Measurements from ENCODE around the gene COL23A1. TPM values are rescaled to one million over a fixed set of nuclear protein-coding genes. Genes with fewer than 3 reads are reported as not detected.

COL23A1 gene
- total and polyA plus RNA-seq, 2 experiments from 2014 or later, result 1.1 to 5.1 TPM

- Histone ChIP-seq H3K4me3 (no peak overlapping the region), H2AFZ (no peak overlapping the region), H3K79me2 (peaks cover 3% of the 10 kb centered on the region), H3K27ac (no peak overlapping the region), H3K36me3 (replicated peaks; ENCODE audit: insufficient read depth, low read depth) (no peaks in the 10 kb centered on the region), H3K9me3 (ENCODE audit: low read depth) (no peaks in the 10 kb centered on the region), H4K20me1 (ENCODE audit: insufficient read depth, poor library complexity, severe bottlenecking) (peaks cover 5% of the 10 kb centered on the region), H3K27me3 (no peaks in the 10 kb centered on the region), H3K9me2 (replicated peaks; ENCODE audit: insufficient read depth) (no peaks in the 10 kb centered on the region), H3K4me1 (ENCODE audit: insufficient read depth) (peaks cover under 1% of the 10 kb centered on the region), H3K4me2 (no peak overlapping the region)
- DNase-seq (ENCODE audit: low spot score), result no peak
- TF ChIP-seq EZH2 (IDR thresholded peaks at IDR 0.05; ENCODE audit: borderline replicate concordance) (no peak), EZH2phosphoT487 (IDR thresholded peaks at IDR 0.05; ENCODE audit: low read depth, severe bottlenecking, unreplicated experiment) (no peak)
- 82% methylated on average over 5 of the region's 5 CpGs for WGBS (ENCODE audit: low lambda C conversion rate, missing lambda C conversion rate)
Measured at GRCh38 chr5:178221853-178222252, 368.3 kb downstream of the COL23A1 start.

DNA sequence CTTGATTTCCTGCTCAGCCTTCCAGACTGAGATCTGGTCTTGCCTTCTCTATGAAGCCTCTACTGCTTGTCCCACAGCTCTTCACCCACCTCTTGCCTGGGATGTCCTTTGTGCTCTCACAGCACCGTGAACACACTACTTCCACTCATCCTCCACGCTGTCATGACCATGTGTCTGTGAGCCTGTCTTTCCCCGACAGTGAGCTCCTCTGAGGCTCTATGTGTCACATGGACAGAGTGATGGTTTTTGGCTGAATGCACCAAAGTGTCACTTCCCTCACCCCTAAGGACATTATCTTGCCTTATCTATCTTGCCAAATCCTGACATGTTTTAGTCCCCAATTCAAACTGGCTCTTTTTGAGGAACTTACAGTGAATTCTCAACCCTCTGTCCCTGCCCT is 368.9 kb downstream of the COL23A1 start:
- H3K27ac ChIP-seq, result no peak overlapping the region
- H2AFZ ChIP-seq, result no peak overlapping the region
- H3K4me1 ChIP-seq (ENCODE audit: insufficient read depth), result no peaks in the 10 kb centered on the region
- H4K20me1 ChIP-seq (ENCODE audit: insufficient read depth, poor library complexity, severe bottlenecking), result peaks cover 9% of the 10 kb centered on the region
- no peaks in the 10 kb centered on the region for H3K36me3 ChIP-seq (replicated peaks; ENCODE audit: insufficient read depth, low read depth)
- no peaks in the 10 kb centered on the region for H3K27me3 ChIP-seq
- H3K9me2 ChIP-seq (replicated peaks; ENCODE audit: insufficient read depth), result no peaks in the 10 kb centered on the region
- TF ChIP-seq CTCF (IDR thresholded peaks at IDR 0.05; ENCODE audit: poor library complexity) (no peak), EZH2 (IDR thresholded peaks at IDR 0.05; ENCODE audit: borderline replicate concordance) (no peak)
- no peak overlapping the region for H3K4me3 ChIP-seq
- H3K9me3 ChIP-seq (ENCODE audit: low read depth), result no peaks in the 10 kb centered on the region
- H3K79me2 ChIP-seq, result peaks cover 3% of the 10 kb centered on the region
- WGBS (ENCODE audit: low lambda C conversion rate, missing lambda C conversion rate), result 95% methylated on average over 3 of the region's 3 CpGs
- DNase-seq (ENCODE audit: low spot score), result no peak
- H3K4me2 ChIP-seq, result no peak overlapping the region

- 73% methylated on average over 3 of the region's 3 CpGs for WGBS (ENCODE audit: low lambda C conversion rate, missing lambda C conversion rate)
- no peaks in the 10 kb centered on the region for H3K9me3 ChIP-seq (ENCODE audit: low read depth)
- peaks cover 8% of the 10 kb centered on the region for H3K4me1 ChIP-seq (ENCODE audit: insufficient read depth)
- H3K4me3 ChIP-seq, result no peak overlapping the region
- TF ChIP-seq CTCF (IDR thresholded peaks at IDR 0.05; ENCODE audit: poor library complexity) (no peak), EZH2phosphoT487 (IDR thresholded peaks at IDR 0.05; ENCODE audit: low read depth, severe bottlenecking, unreplicated experiment) (no peak), EZH2 (IDR thresholded peaks at IDR 0.05; ENCODE audit: borderline replicate concordance) (no peak)
- no peak overlapping the region for H3K27ac ChIP-seq
- no peak overlapping the region for H3K4me2 ChIP-seq
- H3K27me3 ChIP-seq, result no peaks in the 10 kb centered on the region
- no peaks in the 10 kb centered on the region for H3K9me2 ChIP-seq (replicated peaks; ENCODE audit: insufficient read depth)
- H3K79me2 ChIP-seq, result no peaks in the 10 kb centered on the region
- no peak overlapping the region for H2AFZ ChIP-seq
- DNase-seq (ENCODE audit: low spot score), result no peak
- H4K20me1 ChIP-seq (ENCODE audit: insufficient read depth, poor library complexity, severe bottlenecking), result peaks cover 14% of the 10 kb centered on the region
- H3K36me3 ChIP-seq (replicated peaks; ENCODE audit: insufficient read depth, low read depth), result no peaks in the 10 kb centered on the region
Measured at GRCh38 chr5:178218827-178219226, 371.4 kb downstream of the COL23A1 start.

DNA sequence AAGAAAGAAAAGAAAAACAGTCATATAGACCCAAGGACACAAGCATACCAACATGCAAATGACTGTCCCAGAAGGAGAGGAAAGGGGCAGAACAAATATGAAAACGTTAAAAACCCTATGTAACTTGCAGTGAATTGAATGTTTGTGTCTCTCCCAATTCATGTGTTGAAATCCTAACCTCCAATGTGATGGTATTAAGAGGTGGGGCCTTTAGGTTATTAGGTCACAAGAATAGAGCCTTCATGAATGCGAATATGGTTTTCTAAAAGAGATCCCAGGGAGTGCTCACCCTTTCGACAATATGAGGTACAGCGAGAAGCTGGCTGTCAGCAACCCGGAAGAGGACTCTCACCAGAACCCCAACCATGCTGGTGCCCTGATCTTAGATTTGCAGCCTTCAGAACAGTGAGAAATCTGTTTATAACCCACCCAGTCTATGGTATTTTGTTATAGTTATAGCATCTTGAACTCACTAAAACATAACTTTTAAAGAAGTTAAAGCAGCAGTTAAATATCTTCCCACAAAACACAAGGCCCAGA is 371.9 kb downstream of the COL23A1 start:
- 76% methylated on average over 5 of the region's 5 CpGs for WGBS (ENCODE audit: low lambda C conversion rate, missing lambda C conversion rate)
- no peak overlapping the region for H2AFZ ChIP-seq
- TF ChIP-seq CTCF (IDR thresholded peaks at IDR 0.05; ENCODE audit: poor library complexity) (no peak), EZH2phosphoT487 (IDR thresholded peaks at IDR 0.05; ENCODE audit: low read depth, severe bottlenecking, unreplicated experiment) (no peak), EZH2 (IDR thresholded peaks at IDR 0.05; ENCODE audit: borderline replicate concordance) (no peak)
- H3K9me2 ChIP-seq (replicated peaks; ENCODE audit: insufficient read depth), result no peaks in the 10 kb centered on the region
- H3K4me3 ChIP-seq, result no peak overlapping the region
- no peaks in the 10 kb centered on the region for H3K36me3 ChIP-seq (replicated peaks; ENCODE audit: insufficient read depth, low read depth)
- H4K20me1 ChIP-seq (ENCODE audit: insufficient read depth, poor library complexity, severe bottlenecking), result peaks cover 14% of the 10 kb centered on the region
- peaks cover 10% of the 10 kb centered on the region for H3K4me1 ChIP-seq (ENCODE audit: insufficient read depth)
- no peak overlapping the region for H3K4me2 ChIP-seq
- no peak overlapping the region for H3K27ac ChIP-seq
- H3K79me2 ChIP-seq, result no peaks in the 10 kb centered on the region
- no peaks in the 10 kb centered on the region for H3K9me3 ChIP-seq (ENCODE audit: low read depth)
- DNase-seq (ENCODE audit: low spot score), result no peak
- H3K27me3 ChIP-seq, result no peaks in the 10 kb centered on the region

Measured in hepatocyte (in vitro differentiated cells).